Measurements from ENCODE around the gene BBS9. TPM values are rescaled to one million over a fixed set of nuclear protein-coding genes. Genes with fewer than 3 reads are reported as not detected.
A peak's percentile ranks its signal among the peaks of the same experiment; 100 is the strongest.

Gene BBS9
- polyA plus RNA-seq, 3 donors from 2014 or later, result 5.9 to 12.3 (median 10.8) TPM

DNA sequence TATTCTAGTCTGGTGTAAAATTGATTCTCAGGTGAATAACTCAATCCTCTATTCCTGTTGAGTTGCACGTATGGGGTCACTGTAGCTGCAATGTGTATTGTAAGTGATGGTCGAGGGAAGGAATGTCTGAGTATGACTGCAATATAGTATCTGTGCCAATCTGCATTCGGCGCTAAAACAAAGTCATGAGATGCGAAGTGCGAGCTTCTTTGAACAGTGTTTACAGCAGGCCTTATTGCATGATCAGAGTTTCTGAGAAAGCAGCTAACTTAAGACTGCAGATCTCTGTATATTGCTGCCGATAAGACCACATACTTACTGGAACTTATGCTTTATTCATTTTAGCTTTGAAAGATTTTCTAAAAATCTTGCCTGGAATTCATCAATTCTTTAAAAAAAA is 434.3 kb downstream of the BBS9 start:
- peaks cover 0 to 2% (median 0%) of the 10 kb centered on the region in 6 donors for H3K9me3 Mint-ChIP-seq
- H3K27ac Mint-ChIP-seq, result no peak overlapping the region
- no peak overlapping the region for H3K4me3 Mint-ChIP-seq
- no peaks in the 10 kb centered on the region for H3K27me3 Mint-ChIP-seq (ENCODE audit: low read depth in 3 of 3)
- peaks cover 0 to 7% (median 5%) of the 10 kb centered on the region in 3 donors for H3K36me3 Mint-ChIP-seq
- peaks cover 10 to 12% of the 10 kb centered on the region in 2 donors for H3K4me1 Mint-ChIP-seq
- DNase-seq, result no peak

DNA sequence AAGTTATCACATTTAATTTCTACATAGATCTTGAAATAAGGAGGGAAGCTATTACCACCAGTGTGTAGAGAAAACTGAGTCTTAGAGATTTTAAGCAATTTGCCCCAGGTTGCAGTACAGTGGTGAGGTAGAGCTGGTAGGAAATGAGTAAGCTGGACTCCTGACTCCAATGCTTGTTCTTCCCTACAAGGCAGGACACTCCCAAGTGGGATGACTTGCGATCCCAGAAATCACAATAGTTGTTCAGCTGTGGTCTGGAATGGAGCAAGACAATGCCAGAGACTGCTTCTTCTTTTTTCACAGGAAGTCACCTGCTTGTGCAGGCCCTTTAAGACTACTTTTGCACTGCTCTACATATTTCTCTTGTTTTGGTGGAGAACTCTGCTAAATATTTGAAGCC is 448.8 kb downstream of the BBS9 start:
- peaks cover 6% of the 10 kb centered on the region in 2 donors for H3K4me1 Mint-ChIP-seq
- DNase-seq, result no peak
- no peak overlapping the region for H3K4me3 Mint-ChIP-seq
- no peak overlapping the region for H3K27ac Mint-ChIP-seq
- peaks cover 0 to 6% (median 0%) of the 10 kb centered on the region in 3 donors for H3K27me3 Mint-ChIP-seq (ENCODE audit: low read depth in 3 of 3)
- peaks cover 17 to 19% (median 19%) of the 10 kb centered on the region in 3 donors for H3K36me3 Mint-ChIP-seq
- peaks cover 1 to 7% (median 5%) of the 10 kb centered on the region in 6 donors for H3K9me3 Mint-ChIP-seq

DNA sequence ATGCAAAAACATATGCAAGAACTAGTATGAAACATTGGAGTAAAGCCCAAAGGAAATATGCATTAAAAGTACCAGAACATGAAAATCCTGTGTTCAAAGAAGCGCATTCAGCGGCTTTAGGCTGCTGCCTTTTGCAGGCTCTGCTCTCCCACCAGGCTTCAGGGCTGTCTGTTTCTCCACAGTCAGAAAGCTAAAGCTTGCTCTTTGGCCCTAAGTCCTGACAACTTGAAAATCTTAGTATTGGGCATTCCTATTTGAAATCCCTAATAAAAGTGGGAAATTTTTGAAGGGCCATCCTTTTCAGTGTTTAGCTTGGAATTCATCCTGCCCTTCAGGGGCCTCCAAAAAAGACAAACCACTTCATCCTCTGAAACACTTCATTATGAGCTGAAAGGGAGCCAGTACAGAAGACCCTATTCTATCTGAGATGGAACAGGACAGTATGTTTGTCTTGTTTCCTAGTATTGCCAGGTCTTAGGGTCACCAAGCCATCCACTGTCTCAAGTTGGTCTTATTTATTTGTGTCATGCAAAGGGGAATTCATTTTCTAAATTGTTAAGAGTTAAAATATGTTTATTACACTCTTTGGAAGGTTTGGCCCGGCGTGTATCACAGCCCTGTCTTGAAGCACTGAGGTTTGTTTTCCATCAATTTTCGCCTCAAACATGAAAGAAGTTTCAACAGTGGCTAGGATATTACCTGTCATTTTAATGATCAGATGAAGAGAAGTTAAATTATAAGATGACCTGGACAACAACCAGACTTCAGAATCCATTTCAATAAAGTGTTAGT is 449.7 kb downstream of the BBS9 start:
- Mint-ChIP-seq H3K27ac (no peak overlapping the region), H3K9me3 (peaks cover 1 to 7% (median 5%) of the 10 kb centered on the region in 6 donors), H3K27me3 (ENCODE audit: low read depth in 3 of 3) (peaks cover 0 to 6% (median 0%) of the 10 kb centered on the region in 3 donors)

DNA sequence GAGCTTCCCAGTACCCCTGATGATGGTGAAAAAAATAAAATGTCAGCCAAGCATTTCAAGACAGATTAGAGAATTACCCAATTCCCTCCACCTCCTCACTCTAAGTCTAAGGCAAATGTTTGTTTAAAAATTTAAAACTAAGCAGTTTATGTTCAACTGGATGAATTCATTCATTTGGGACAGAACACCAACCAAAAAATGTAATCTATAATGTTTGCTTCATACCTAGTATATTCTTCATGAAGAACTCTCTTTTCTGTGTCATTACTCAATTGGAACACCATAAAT is 450.3 kb downstream of the BBS9 start:
- H3K27ac Mint-ChIP-seq, result no peak overlapping the region
- peaks cover 12 to 14% (median 12%) of the 10 kb centered on the region in 3 donors for H3K36me3 Mint-ChIP-seq

More for the DNA sequence above, 449.7 kb downstream of the BBS9 start:
- no peak for DNase-seq
- Mint-ChIP-seq H3K36me3 (peaks cover 12 to 18% (median 17%) of the 10 kb centered on the region in 3 donors), H3K4me3 (no peak overlapping the region), H3K4me1 (peaks cover 6% of the 10 kb centered on the region in 2 donors)

DNA sequence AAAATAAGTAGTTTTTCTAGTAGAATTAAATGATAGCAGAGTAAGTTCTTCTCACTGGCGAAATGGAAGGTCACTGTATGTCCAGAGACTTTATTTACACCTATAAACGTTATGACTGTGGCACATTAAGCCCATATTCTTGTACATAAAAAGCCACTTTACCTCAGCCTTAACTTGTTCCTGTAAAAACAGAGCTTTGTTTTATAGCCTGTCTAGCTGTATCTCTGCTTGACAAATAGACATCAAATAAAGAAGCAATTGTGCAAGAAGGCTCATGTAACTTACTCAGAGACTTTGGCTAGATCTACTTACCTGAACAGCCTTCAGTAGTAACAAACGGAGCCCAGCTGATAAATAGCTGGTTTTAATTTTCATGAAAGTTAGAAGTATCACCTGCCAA is 451.9 kb downstream of the BBS9 start:
- Mint-ChIP-seq H3K27me3 (ENCODE audit: low read depth in 3 of 3) (peaks cover 0 to 6% (median 0%) of the 10 kb centered on the region in 3 donors), H3K36me3 (peaks cover 0 to 6% (median 4%) of the 10 kb centered on the region in 3 donors), H3K4me1 (peaks cover 8 to 17% of the 10 kb centered on the region in 2 donors), H3K27ac (no peak overlapping the region), H3K4me3 (no peak overlapping the region), H3K9me3 (peaks cover 1 to 7% (median 5%) of the 10 kb centered on the region in 6 donors)
- DNase-seq, result no peak

More for the DNA sequence above, 450.3 kb downstream of the BBS9 start:
- Mint-ChIP-seq H3K4me3 (no peak overlapping the region), H3K4me1 (peaks cover 6% of the 10 kb centered on the region in 2 donors), H3K9me3 (peaks cover 1 to 7% (median 5%) of the 10 kb centered on the region in 6 donors), H3K27me3 (ENCODE audit: low read depth in 3 of 3) (peaks cover 0 to 6% (median 0%) of the 10 kb centered on the region in 3 donors)
- no peak for DNase-seq

DNA sequence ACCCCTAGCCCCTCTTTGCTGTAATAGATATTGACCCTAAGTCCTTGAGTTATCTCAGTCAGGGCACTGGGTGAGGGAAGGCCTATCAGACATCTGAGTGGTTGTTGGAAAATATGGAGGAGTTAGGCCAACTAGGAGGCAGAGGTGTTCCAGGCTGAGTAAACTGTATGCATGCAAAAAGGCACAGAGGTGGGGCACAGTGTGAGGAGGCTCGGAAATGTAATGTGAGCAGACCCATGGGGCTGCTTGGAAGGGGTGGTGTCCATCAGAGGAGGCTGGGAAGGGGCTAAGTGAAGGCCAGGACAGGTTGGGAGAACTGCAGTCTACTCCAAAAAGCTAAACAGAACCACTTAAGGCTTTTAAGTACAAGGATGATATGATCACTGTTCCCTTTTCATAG is 452.7 kb downstream of the BBS9 start:
- Mint-ChIP-seq H3K9me3 (peaks cover under 1 to 7% (median 2%) of the 10 kb centered on the region in 6 donors), H3K27me3 (ENCODE audit: low read depth in 3 of 3) (peaks cover 0 to 6% (median 0%) of the 10 kb centered on the region in 3 donors), H3K27ac (peak overlapping the region in 2 of 6 donors; percentile 8 to 19), H3K4me1 (peaks cover 8 to 17% of the 10 kb centered on the region in 2 donors), H3K36me3 (peaks cover 0 to 6% (median 4%) of the 10 kb centered on the region in 3 donors), H3K4me3 (no peak overlapping the region)
- no peak for DNase-seq

DNA sequence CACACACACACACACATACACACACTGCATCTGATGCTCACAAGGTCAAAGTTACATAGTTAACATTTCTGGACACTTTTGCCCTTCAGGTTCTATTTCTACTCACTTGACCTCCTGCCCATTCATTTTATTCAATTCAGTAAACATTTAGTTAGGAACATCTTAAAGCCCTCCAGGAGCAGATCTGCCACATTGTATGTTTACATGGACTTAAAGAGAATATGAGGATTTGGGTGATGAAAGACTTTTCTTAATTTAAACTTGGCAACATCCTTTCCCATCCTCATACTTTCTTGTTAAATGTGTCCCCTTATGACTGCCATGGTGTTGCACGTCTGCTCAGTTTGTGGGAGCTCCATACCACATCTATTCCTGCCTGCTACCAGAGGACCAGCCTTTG is 453.2 kb downstream of the BBS9 start:
- no peak for DNase-seq
- H3K4me1 Mint-ChIP-seq, result peaks cover 8 to 17% of the 10 kb centered on the region in 2 donors
- peak overlapping the region in 2 of 6 donors; percentile 8 to 19 for H3K27ac Mint-ChIP-seq
- H3K27me3 Mint-ChIP-seq (ENCODE audit: low read depth in 3 of 3), result peaks cover 0 to 4% (median 0%) of the 10 kb centered on the region in 3 donors
- peaks cover 0 to 3% (median 0%) of the 10 kb centered on the region in 6 donors for H3K9me3 Mint-ChIP-seq
- peaks cover 0 to 6% (median 4%) of the 10 kb centered on the region in 3 donors for H3K36me3 Mint-ChIP-seq
- H3K4me3 Mint-ChIP-seq, result no peak overlapping the region

DNA sequence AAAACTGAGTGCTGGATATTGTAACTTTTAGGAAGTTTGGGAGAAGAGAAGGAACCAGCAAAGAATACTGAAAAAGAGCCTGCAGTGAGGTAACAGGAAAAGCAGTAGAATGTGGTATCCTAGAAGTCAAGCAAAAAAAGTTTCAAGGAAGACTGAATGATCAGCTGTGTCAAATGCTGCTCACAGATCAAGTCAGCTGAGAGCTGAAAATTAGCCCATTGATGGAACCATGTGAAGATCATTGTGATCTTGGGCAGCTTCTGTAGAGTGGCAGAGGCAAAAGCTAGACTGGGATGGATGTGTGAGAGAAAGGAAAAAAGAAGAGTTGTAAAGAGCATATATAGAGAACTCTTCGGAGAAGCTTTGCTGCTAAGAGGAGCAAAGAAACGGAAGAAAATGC is 460.5 kb downstream of the BBS9 start:
- no peak overlapping the region for H3K27ac Mint-ChIP-seq
- H3K36me3 Mint-ChIP-seq, result peaks cover 0 to 5% (median 0%) of the 10 kb centered on the region in 3 donors
- peaks cover 0 to 4% (median 0%) of the 10 kb centered on the region in 6 donors for H3K9me3 Mint-ChIP-seq
- H3K4me1 Mint-ChIP-seq, result peaks cover 7 to 20% of the 10 kb centered on the region in 2 donors
- no peak overlapping the region for H3K4me3 Mint-ChIP-seq
- no peaks in the 10 kb centered on the region for H3K27me3 Mint-ChIP-seq (ENCODE audit: low read depth in 3 of 3)
- no peak for DNase-seq

DNA sequence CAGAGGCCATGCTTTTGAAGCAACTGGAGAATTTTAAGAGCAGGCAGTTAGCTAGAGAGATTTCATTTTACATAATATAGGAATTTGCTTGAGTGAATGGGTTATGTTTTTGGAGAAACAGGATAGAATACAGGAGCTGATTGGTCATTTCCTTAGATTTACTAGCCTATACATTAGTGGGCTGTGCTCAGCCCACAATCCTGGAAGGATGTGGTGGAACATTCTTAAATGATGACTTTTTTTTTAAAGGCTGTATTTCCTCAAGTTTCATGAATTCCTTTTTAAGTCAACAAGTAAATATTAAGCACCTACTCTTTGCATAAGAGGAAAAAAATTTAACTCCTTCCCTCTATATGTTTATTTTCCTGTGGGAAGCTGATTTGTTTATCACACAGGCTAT is 461.6 kb downstream of the BBS9 start:
- Mint-ChIP-seq H3K27ac (no peak overlapping the region), H3K9me3 (peaks cover 0 to 4% (median 0%) of the 10 kb centered on the region in 6 donors)
- DNase-seq, result no peak

DNA sequence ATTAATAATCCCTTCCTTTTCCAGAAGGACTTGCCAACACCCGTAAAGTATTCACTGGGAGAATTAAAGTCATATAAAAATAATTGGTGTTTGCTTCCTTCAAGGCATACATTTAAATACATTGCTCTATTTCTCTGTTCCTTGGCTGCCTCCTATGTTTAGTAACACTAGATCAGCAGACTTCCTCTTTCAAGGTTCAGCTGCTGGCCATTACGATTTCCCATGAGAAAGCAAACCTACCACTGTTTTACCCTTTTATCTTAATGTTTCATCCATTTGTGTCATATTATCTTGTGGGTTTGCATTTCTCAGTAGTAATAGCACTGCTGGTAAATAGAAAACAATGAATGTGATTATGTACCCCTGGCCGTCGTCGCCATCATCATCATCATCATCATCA is 462.1 kb downstream of the BBS9 start:
- Mint-ChIP-seq H3K9me3 (peaks cover 0 to 4% (median 0%) of the 10 kb centered on the region in 6 donors), H3K27me3 (ENCODE audit: low read depth in 3 of 3) (peaks cover 0 to 1% (median 0%) of the 10 kb centered on the region in 3 donors), H3K4me1 (peaks cover 5 to 10% of the 10 kb centered on the region in 2 donors), H3K4me3 (peak overlapping the region in 1 of 5 donors; percentile 28), H3K27ac (no peak overlapping the region), H3K36me3 (peaks cover 0 to 6% (median 0%) of the 10 kb centered on the region in 3 donors)
- DNase-seq, result no peak

More for the DNA sequence above, 461.6 kb downstream of the BBS9 start:
- Mint-ChIP-seq H3K36me3 (peaks cover 0 to 5% (median 0%) of the 10 kb centered on the region in 3 donors), H3K4me3 (no peak overlapping the region), H3K4me1 (peaks cover 7 to 13% of the 10 kb centered on the region in 2 donors), H3K27me3 (ENCODE audit: low read depth in 3 of 3) (no peaks in the 10 kb centered on the region)

DNA sequence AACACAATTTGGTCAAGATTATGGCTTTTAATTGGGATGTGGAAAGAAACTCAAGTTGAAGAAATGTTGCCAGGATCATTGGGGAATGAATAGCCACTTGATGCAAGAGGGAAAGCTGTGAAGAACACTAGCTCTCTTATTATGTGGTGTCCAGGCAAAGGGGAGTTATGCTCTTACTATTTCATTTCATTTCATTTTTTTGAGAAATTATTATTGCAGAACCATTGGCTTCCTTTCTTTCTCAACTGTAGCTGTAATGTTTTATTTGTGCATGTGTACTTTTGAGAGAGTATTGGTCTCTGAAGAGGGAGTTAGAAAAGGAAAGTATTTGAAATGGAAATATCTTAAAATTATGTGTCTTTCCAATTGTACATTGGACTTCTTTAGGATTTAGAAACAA is 463.4 kb downstream of the BBS9 start:
- H3K27me3 Mint-ChIP-seq (ENCODE audit: low read depth in 3 of 3), result peaks cover 0 to 1% (median 0%) of the 10 kb centered on the region in 3 donors
- no peak for DNase-seq
- no peak overlapping the region for H3K4me3 Mint-ChIP-seq
- peaks cover 5 to 10% of the 10 kb centered on the region in 2 donors for H3K4me1 Mint-ChIP-seq
- H3K27ac Mint-ChIP-seq, result no peak overlapping the region
- peaks cover 0 to 4% (median 0%) of the 10 kb centered on the region in 6 donors for H3K9me3 Mint-ChIP-seq
- peaks cover 0 to 10% (median 2%) of the 10 kb centered on the region in 3 donors for H3K36me3 Mint-ChIP-seq

DNA sequence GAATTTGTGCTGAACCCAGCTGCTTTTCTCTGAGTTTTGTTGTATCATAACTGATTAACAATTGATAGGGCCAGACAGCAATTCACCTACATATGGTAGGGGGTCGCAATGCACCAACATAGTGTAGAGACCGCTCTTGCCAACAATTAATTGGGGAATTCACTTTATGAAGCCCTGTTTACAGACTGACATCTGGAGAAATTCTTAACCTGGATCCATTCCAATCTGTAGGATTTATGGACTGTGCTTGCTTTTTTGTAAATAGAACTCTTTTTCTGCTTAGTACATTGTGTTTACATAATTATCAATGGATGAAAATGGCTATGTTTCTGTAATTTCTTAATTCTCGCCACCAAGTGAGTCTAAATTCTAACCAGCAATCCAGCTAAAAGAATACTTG is 464.2 kb downstream of the BBS9 start:
- Mint-ChIP-seq H3K4me1 (peaks cover 5 to 10% of the 10 kb centered on the region in 2 donors), H3K4me3 (no peak overlapping the region), H3K27me3 (ENCODE audit: low read depth in 3 of 3) (peaks cover 0 to 1% (median 0%) of the 10 kb centered on the region in 3 donors), H3K9me3 (peaks cover 0 to 4% (median 0%) of the 10 kb centered on the region in 6 donors), H3K27ac (no peak overlapping the region), H3K36me3 (peaks cover 0 to 10% (median 7%) of the 10 kb centered on the region in 3 donors)
- DNase-seq, result no peak

DNA sequence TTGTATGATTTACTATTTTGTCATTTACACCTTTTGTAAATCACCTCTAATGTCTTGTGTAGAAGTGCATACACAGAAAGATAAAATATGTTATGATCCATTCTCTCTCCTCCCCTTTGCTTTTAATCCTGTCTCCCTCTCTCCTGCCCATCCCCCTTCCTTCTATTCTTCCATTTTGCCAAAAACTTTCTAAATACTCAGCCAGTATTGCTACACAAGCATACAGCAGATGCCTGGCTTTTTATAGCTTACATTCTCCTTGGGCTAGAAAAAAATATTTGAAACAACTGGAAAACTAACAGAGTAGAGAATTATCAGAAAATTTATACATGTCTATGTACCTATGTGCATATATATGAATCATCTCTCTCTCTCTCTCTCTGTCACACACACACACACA is 467.3 kb downstream of the BBS9 start:
- H3K4me3 Mint-ChIP-seq, result no peak overlapping the region

DNA sequence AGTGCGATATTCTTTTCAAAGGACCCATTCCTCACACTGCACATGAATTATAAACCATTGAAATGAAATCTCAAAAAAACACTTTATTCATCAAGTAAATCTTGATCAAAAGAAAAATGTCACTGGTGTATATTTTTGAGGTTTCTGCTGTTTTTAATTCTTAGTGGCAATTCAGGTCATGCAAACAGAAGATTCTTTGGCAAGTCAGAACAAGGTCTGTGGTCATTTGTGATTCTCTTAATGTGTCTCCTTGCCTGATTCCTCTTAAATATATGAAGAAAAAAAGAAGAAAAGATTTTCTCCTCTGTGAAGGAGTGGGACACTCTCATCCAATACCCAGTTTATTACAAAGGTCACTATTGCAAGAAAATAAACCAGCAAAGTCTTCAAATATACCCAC is 467.8 kb downstream of the BBS9 start:
- DNase-seq, result no peak
- Mint-ChIP-seq H3K4me1 (no peaks in the 10 kb centered on the region), H3K27ac (no peak overlapping the region), H3K36me3 (peaks cover 0 to 10% (median 10%) of the 10 kb centered on the region in 3 donors), H3K27me3 (ENCODE audit: low read depth in 3 of 3) (peaks cover 0 to 1% (median 0%) of the 10 kb centered on the region in 3 donors), H3K4me3 (no peak overlapping the region), H3K9me3 (peaks cover 0 to 6% (median 0%) of the 10 kb centered on the region in 6 donors)

More for the DNA sequence above, 467.3 kb downstream of the BBS9 start:
- Mint-ChIP-seq H3K27ac (no peak overlapping the region), H3K36me3 (peaks cover 0 to 10% (median 10%) of the 10 kb centered on the region in 3 donors), H3K4me1 (peaks cover under 1 to 3% of the 10 kb centered on the region in 2 donors), H3K27me3 (ENCODE audit: low read depth in 3 of 3) (peaks cover 0 to 1% (median 0%) of the 10 kb centered on the region in 3 donors), H3K9me3 (peaks cover 0 to 6% (median 0%) of the 10 kb centered on the region in 6 donors)
- DNase-seq, result no peak
